Naive B cell (primary cell): Measurements from ENCODE around the gene SLC39A1. TPM values are rescaled to one million over a fixed set of nuclear protein-coding genes. Genes with fewer than 3 reads are reported as not detected.
A peak's percentile ranks its signal among the peaks of the same experiment; 100 is the strongest.

Experiments
- ATAC-seq, 2 donors: fragments of 150-1000 bp; cut with Tn5 transposase; 2 replicates each; pipeline ENCODE4 v1.10.0; 2021; ENCODE audit warnings: low read depth in 2 of 2, mild to moderate bottlenecking in 2 of 2, moderate library complexity in 2 of 2
- DNase-seq: peaks from one replicate; pipeline ENCODE4 v3.0.0; 2022
- H3K27ac Mint-ChIP-seq, 6 donors: one replicate each; pipeline ENCODE4 v1.8.0; 2020 to 2022; ENCODE audit warnings: mild to moderate bottlenecking in 6 of 6, mixed read lengths in 6 of 6, moderate library complexity in 5 of 6, inconsistent platforms in 2 of 6
- H3K27me3 Mint-ChIP-seq, 3 donors: one replicate each; pipeline ENCODE4 v1.8.0; 2021 to 2022; ENCODE audit warnings: mixed read lengths in 3 of 3, mild to moderate bottlenecking in 1 of 3
- H3K36me3 Mint-ChIP-seq, 2 donors: one replicate each; pipeline ENCODE4 v1.8.0; 2020 to 2022; ENCODE audit warnings: mixed read lengths in 2 of 2, inconsistent platforms in 1 of 2, mild to moderate bottlenecking in 1 of 2
- H3K4me1 Mint-ChIP-seq, 3 donors: one replicate each; pipeline ENCODE4 v1.8.0; 2020 to 2022; ENCODE audit warnings: mixed read lengths in 3 of 3, inconsistent platforms in 1 of 3, mild to moderate bottlenecking in 1 of 3, moderate library complexity in 1 of 3
- H3K4me3 Mint-ChIP-seq, 8 donors: one replicate each; pipeline ENCODE4 v1.8.0; 2020 to 2022; ENCODE audit warnings: mild to moderate bottlenecking in 8 of 8, mixed read lengths in 8 of 8, moderate library complexity in 8 of 8, inconsistent platforms in 2 of 8
- H3K9me3 Mint-ChIP-seq, 7 donors: one replicate each; pipeline ENCODE4 v1.8.0; 2020 to 2022; ENCODE audit warnings: mixed read lengths in 7 of 7, mild to moderate bottlenecking in 5 of 7, inconsistent platforms in 2 of 7, moderate library complexity in 1 of 7
- polyA plus RNA-seq, 6 donors: library from polyadenylated mRNA; unstranded; fragments of 300-500 nt; fragmentation: Illumina TruSeq; gene quantifications; one replicate each; pipeline ENCODE4 v1.2.3, GENCODE V29; 2021; ENCODE audit warnings: low read depth in 6 of 6

SLC39A1 gene
- polyA plus RNA-seq, 6 donors from 2014 or later: 36.0 to 66.7 (median 52.6) TPM

DNA sequence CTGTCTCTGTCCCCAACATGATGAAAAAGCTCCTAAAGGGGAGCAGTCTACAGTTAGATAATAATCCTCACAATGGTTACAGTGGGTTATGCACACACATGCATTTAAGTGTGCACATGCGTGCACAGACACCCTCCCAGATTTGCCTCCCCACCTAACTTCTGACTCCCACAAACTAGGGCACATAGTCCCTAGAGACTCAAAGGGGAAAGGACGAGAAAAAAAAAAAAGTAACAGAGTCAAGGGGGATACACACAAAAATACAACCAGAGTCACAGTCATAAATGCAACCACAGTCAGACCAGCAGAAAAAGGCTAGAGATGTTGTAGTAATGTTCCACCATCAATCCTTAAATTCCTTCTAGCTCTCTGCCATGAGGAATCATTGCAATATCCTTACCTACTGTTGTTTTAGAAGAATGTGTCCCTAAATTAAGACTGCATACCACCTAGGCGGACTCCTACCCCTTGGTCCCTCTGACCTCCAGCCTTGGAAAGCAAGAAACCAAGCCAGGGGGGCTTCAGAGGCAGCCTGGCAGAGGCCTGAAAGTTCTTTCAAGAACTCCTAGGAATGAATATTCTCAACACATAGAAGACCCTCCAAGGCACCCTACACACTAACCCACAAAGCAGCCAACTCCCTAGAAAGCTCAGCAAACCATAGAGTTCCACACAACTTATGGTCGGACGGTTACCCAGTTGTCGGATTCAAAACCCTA lies 6.2 kb downstream of the SLC39A1 start:
- no peaks in the 10 kb centered on the region for H3K9me3 Mint-ChIP-seq
- peaks cover 0 to 11% of the 10 kb centered on the region in 2 donors for H3K36me3 Mint-ChIP-seq
- ATAC-seq (no peak), DNase-seq (no peak)
- peak overlapping the region; percentile 85 to 100 (median 99) for H3K4me3 Mint-ChIP-seq
- H3K27ac Mint-ChIP-seq: peak overlapping the region; percentile 93 to 99 (median 98)
- H3K27me3 Mint-ChIP-seq: no peaks in the 10 kb centered on the region
- peaks cover 50 to 70% (median 67%) of the 10 kb centered on the region in 3 donors for H3K4me1 Mint-ChIP-seq

DNA sequence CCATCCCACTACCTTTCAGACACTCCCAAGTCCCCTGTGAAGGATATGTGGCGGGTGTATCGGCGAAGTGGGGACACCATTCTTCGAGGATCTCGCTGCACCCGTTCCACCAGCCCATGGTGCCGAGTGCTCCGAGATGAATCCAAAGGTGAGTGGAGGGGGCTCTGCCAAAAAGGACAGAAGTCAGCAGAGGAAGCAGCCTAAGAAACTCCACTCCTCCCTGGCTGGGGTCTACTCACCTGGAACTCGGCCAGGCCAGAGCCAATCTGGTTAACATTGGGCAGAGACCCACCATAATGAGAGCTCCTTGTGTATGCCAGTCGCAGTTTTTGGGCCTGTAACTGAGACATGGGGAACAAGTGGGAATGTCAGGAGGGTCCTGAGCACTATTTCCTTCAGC lies 8.5 kb downstream of the SLC39A1 start:
- ATAC-seq (no peak), DNase-seq (no peak)
- Mint-ChIP-seq H3K4me1 (peaks cover 57 to 73% (median 71%) of the 10 kb centered on the region in 3 donors), H3K4me3 (peak overlapping the region in 2 of 8 donors; percentile 74 to 76), H3K36me3 (peaks cover 6 to 32% of the 10 kb centered on the region in 2 donors), H3K27ac (peak overlapping the region in 1 of 6 donors; percentile 82), H3K27me3 (no peaks in the 10 kb centered on the region), H3K9me3 (no peaks in the 10 kb centered on the region)

DNA sequence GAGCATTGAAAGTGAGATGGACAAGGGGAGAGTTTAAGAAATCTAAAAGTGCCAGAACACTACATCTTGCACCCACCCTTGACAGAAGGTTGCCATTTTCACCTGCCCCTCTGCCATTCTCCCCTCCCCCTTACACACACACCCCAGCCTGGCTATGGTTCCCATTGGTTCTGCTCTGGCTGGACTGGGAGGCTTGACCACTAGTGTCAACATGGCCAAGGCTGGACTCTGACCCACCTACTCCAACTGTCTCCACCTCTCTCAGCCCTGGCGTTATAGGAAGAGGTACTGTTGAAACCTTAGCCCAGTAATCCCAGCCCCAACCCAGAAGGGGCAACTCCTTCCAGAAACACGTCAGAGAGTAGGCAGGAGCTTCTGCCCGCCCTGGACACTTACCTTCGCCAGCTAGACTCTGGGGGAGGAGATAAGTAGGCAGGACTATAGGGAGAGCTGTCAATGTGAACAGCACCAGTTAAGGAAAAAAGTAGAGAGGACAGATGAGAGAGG lies 9.4 kb downstream of the SLC39A1 start:
- H3K4me3 Mint-ChIP-seq: peak overlapping the region in 2 of 8 donors; percentile 24 to 76
- no peak for ATAC-seq
- H3K36me3 Mint-ChIP-seq: peaks cover 6 to 33% of the 10 kb centered on the region in 2 donors
- H3K27ac Mint-ChIP-seq: peak overlapping the region in 4 of 6 donors; percentile 28 to 82 (median 64)
- H3K27me3 Mint-ChIP-seq: no peaks in the 10 kb centered on the region
- no peaks in the 10 kb centered on the region for H3K9me3 Mint-ChIP-seq
- DNase-seq: no peak
- peaks cover 60 to 71% (median 65%) of the 10 kb centered on the region in 3 donors for H3K4me1 Mint-ChIP-seq

DNA sequence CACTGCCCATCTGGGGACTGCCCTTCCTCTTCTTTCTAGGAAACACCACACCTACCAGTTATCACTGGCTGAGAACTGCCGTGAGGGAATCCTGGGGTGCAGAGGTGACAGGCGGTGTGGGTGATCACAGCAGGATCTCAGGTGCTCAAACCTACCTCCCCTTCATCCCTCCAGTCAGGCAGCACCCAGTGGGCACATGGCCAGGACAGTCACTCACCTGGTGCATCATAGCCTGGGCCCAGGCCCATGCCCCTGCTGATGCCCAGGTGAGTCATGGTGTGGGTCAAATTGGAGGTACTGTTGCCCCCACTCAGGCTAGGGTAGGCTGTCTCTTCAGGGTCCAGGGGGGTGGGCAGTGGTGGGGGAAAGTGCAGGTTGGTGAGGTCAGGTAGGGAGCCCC lies 11.5 kb downstream of the SLC39A1 start:
- H3K27ac Mint-ChIP-seq: peak overlapping the region in 4 of 6 donors; percentile 22 to 86 (median 46)
- ATAC-seq (no peak), DNase-seq (no peak)
- H3K36me3 Mint-ChIP-seq: peaks cover 6 to 33% of the 10 kb centered on the region in 2 donors
- H3K9me3 Mint-ChIP-seq: no peaks in the 10 kb centered on the region
- H3K4me1 Mint-ChIP-seq: peaks cover 57 to 67% (median 63%) of the 10 kb centered on the region in 3 donors
- no peak overlapping the region for H3K4me3 Mint-ChIP-seq
- no peaks in the 10 kb centered on the region for H3K27me3 Mint-ChIP-seq

DNA sequence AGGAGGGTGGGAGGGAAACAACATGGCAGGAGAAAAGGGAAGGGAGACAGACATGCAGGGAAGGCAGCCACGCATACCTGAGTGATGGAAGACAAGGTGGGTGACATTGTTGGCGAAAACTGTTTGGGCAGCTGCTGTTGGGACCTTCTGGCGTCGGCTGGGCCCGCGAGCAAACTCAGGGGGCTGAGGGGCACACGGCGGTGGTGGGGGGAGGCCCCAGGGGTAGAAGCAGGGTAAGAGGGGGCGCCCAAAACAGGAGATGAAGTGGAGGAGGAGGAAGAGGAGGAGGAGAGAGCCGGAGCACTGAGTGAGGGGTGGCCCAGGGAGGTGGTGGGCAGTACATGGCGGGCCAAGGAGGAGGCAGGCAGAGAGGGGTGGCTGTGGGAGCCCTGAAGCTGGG lies 12.2 kb downstream of the SLC39A1 start:
- Mint-ChIP-seq H3K9me3 (no peaks in the 10 kb centered on the region), H3K4me1 (peaks cover 53 to 64% (median 59%) of the 10 kb centered on the region in 3 donors)

DNA sequence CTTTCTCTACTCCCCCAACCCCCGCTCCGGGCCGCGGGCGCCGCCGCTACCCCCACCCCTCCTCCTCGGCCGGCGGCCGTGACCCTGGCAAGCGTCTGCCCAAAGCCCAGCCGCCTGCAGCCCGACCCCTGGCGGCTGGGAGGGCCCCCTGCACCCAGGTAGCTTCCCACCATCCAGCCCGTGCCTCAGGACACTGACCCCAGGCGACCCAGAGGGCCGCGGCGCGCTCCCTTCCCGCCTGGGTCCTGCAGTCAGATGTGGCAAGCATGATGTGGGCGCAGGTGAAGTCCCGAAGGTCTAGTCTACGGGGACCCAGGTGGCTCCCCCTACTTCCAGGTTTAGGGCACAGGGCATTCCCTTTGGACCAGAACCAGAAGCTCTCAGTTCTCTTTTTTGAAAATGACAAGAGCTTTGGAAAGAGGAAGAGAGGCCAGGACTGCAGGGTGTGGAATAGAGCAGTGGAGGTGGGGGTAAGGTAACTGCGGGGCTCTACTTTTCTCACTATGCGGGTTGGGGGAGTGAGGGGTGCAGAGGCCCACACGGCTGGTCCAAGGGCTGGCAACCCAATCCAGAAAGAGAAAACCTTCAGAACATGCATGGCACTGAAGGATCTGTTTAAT lies 16.6 kb downstream of the SLC39A1 start, which contains the start of gene DENND4B:
DENND4B (minus strand) TSS at position 97 of the 620 bp plus-strand sequence. CDS start 2,344 bp downstream, outside the sequence.
- H3K27ac Mint-ChIP-seq: peak within 1 kb of the TSS; percentile 98 to 100 (median 100)
- H3K9me3 Mint-ChIP-seq: peaks cover 0 to 2% (median 0%) of the 10 kb centered on the region in 7 donors
- peak; percentile 42 for ATAC-seq
- H3K27me3 Mint-ChIP-seq: peaks cover 0 to 4% (median 0%) of the 10 kb centered on the region in 3 donors
- H3K4me1 Mint-ChIP-seq: peaks cover 56 to 68% (median 64%) of the 10 kb centered on the region in 3 donors
- H3K4me3 Mint-ChIP-seq: peak within 1 kb of the TSS; percentile 85 to 99 (median 96)
- DNase-seq: peak; percentile 82
- peaks cover 6 to 18% of the 10 kb centered on the region in 2 donors for H3K36me3 Mint-ChIP-seq

More for the DNA sequence above, 12.2 kb downstream of the SLC39A1 start:
- peak overlapping the region in 2 of 6 donors; percentile 70 to 82 for H3K27ac Mint-ChIP-seq
- no peak overlapping the region for H3K4me3 Mint-ChIP-seq
- ATAC-seq: no peak
- H3K36me3 Mint-ChIP-seq: peaks cover 6 to 33% of the 10 kb centered on the region in 2 donors
- no peak for DNase-seq
- H3K27me3 Mint-ChIP-seq: no peaks in the 10 kb centered on the region

DNA sequence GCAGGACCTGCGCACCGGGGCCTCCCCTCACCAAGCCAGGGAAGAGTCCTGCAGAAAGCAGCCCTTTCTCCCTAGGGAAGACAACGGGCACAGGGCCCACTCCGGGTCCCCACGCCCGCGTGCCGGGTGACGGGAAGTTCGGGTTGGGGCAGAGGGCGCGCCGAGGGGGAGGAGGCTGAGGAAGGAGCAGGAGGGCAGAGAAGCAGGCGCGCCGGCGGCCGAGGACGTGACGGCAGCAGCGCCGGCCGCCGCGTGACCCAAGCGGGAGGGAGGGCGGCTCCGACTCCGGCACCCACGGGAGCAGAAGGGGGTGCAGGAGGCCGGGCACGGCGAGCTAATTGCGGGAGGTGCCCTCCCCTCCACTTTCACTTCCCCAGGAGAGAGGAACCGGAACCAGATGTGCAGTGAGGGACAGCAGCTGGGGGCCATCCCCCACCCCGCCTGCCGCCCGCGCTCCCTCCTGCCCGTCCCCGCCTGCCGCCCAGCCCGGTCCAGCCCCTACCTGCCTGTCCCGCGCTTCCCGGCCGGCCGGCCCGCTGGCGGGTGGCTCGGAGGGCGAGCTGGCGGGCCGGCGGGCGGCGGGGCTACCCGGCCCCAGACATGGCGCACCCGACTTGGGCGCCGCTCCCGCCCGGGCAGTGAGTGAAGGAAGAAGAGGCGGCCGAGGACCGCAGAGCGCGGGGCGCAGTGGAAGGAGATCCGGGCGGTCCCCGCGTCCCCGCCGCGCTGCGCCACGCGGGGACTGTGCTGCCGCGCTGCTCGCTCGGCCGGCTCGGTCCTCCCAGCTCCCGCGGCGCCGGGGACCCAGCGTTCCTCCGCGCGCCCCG lies 17.3 kb downstream of the SLC39A1 start:
- Mint-ChIP-seq H3K9me3 (peaks cover 0 to 2% (median 0%) of the 10 kb centered on the region in 7 donors), H3K36me3 (peaks cover 6 to 13% of the 10 kb centered on the region in 2 donors), H3K27me3 (peaks cover 0 to 4% (median 0%) of the 10 kb centered on the region in 3 donors), H3K4me1 (peaks cover 54 to 65% (median 60%) of the 10 kb centered on the region in 3 donors), H3K27ac (peak overlapping the region; percentile 98 to 100 (median 100)), H3K4me3 (peak overlapping the region; percentile 85 to 99 (median 96))
- ATAC-seq: peak; percentile 76
- peak; percentile 99 for DNase-seq

DNA sequence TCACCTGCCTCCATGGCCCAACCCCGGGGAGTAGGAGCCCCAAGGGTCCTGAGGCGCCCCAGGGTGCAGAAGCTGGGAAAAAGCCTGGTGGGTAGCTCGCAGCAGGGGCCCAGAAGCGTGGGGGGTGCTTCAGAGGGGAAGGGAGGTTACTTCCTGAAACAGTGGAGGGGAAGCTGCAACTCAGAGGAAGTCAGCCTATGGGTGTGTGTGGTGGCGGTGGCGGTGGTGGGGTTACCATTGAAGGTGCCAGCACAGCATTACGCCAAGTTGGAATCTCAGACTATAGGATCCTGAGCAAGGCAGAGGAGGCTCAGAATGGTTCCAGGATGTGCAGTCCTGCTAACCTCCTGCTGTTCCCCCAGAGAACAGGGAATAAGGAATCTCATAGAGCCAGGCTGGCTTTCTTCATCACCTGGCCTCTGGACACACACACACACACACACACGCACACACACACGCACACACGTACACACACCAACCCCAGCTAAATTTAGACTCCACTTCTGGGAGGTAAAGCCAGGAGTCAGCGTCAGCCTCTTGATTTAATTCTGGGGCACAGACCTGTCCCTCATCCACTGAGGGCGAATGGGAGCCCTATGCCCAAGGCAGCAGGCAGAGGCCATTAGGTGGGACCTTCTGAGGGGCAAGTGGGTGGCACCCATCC lies 18.1 kb downstream of the SLC39A1 start:
- Mint-ChIP-seq H3K4me3 (peak overlapping the region; percentile 85 to 99 (median 96)), H3K27ac (peak overlapping the region; percentile 98 to 100 (median 100)), H3K9me3 (peaks cover 0 to 2% (median 0%) of the 10 kb centered on the region in 7 donors), H3K4me1 (peaks cover 52 to 64% (median 56%) of the 10 kb centered on the region in 3 donors), H3K27me3 (peaks cover 0 to 4% (median 0%) of the 10 kb centered on the region in 3 donors), H3K36me3 (peaks cover 2 to 12% of the 10 kb centered on the region in 2 donors)
- ATAC-seq (peak; percentile 53 to 57), DNase-seq (peak; percentile 86)

DNA sequence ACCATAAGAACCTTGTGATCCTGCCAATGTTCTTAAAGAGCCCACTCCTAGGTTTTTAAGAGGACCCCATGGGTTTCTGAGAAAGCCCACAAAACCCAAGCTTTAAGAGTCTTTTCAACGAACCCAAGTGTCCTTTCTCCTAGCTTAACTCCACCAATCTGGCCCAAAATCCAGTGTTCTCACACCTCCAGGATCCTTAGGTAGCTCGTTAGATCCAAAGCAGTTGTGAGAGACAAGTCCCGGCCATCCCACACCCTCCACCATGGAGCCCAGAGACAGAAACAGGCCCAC lies 18.6 kb downstream of the SLC39A1 start:
- peak overlapping the region; percentile 85 to 99 (median 96) for H3K4me3 Mint-ChIP-seq
- ATAC-seq: no peak
- peaks cover 0 to 2% (median 0%) of the 10 kb centered on the region in 7 donors for H3K9me3 Mint-ChIP-seq
- H3K27ac Mint-ChIP-seq: peak overlapping the region; percentile 98 to 100 (median 100)
- peaks cover 0 to 4% (median 0%) of the 10 kb centered on the region in 3 donors for H3K27me3 Mint-ChIP-seq
- peaks cover 0 to 12% of the 10 kb centered on the region in 2 donors for H3K36me3 Mint-ChIP-seq
- H3K4me1 Mint-ChIP-seq: peaks cover 49 to 63% (median 56%) of the 10 kb centered on the region in 3 donors
- no peak for DNase-seq

DNA sequence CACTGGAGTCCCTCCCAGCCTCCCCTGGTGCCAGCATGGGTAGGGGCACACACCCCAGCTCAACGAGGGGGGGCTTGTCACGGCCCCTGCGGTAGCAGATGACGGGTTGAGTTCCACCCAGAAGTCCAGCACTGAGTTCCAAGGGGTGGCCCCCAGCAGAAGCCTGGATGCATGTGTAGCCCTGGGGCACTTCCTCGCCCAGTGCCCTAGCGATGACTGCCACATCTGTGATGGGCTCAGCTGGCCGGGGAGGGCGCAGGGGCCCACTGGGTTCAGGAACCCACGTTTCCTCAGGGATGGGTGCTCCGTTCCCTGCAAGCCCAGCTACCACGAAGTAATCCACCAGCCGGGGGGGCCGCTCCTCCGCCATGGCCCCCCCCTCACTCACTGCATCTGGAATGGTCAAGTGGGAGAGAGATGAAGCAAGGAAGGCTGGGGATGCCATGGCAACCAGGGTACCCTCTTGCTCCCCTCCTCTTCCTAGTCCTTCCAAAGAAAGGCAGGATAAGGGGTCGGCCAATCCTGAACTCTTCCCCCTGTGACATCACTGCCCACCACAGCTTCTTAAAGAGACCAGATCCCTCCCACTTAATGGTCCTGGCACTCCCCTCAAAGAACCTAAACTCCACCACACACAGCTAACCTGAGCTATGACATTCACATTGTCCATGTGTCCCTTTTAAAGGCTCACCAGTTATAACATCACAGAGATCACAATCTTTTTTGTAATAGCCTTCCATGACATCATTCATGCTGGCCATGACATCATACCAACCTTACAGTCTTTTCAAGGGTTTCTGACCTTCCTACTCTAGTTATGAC lies 19.1 kb downstream of the SLC39A1 start:
- ATAC-seq (no peak), DNase-seq (no peak)
- Mint-ChIP-seq H3K27ac (peak overlapping the region; percentile 98 to 100 (median 100)), H3K9me3 (peaks cover 0 to 2% (median 0%) of the 10 kb centered on the region in 7 donors), H3K4me1 (peaks cover 50 to 64% (median 56%) of the 10 kb centered on the region in 3 donors), H3K27me3 (peaks cover 0 to 4% (median 0%) of the 10 kb centered on the region in 3 donors), H3K36me3 (peaks cover 0 to 16% of the 10 kb centered on the region in 2 donors), H3K4me3 (peak overlapping the region; percentile 85 to 99 (median 96))

DNA sequence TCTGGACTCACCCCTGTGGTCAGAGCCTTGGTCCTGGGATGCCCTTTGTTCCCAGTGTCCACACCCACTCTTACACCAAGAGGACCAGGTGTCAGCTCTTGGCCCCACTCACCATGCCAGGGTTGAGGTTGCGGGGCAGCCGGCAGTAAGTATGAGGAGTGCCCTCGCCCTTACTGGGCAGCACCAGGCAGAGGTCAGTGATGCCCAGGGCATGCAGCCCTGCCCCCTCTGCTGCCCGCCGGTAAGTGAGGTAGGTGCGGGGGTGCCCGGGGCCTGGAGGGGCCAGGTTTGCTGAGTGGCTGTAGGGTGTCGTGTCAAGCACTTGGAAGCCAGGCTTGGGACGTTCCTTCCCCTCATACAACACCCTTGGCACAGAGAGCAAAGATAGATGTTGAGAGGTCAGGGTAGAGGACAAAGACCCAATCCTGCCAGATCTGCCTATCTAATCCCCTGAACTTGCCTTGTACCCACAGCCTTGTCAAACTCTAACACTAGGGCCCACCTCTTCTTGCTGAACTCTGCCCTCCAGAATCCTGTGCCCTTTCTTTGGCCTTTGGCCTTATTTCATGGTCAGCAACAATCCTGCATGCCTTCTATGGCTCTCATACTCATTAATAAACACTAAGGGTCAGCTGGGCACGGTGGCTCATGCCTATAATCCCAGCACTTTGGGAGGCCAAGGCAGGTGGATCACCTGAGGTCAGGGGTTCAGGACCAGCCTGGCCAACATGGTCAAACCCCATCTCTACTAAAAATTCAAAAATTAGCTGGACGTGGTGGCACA lies 20.4 kb downstream of the SLC39A1 start:
- peak overlapping the region in 5 of 8 donors; percentile 29 to 97 (median 75) for H3K4me3 Mint-ChIP-seq
- H3K27me3 Mint-ChIP-seq: peaks cover 0 to 4% (median 0%) of the 10 kb centered on the region in 3 donors
- peaks cover 0 to 2% (median 0%) of the 10 kb centered on the region in 7 donors for H3K9me3 Mint-ChIP-seq
- DNase-seq (no peak), ATAC-seq (no peak)
- H3K27ac Mint-ChIP-seq: peak overlapping the region in 5 of 6 donors; percentile 51 to 98 (median 86)
- peaks cover 44 to 63% (median 55%) of the 10 kb centered on the region in 3 donors for H3K4me1 Mint-ChIP-seq
- peaks cover 0 to 16% of the 10 kb centered on the region in 2 donors for H3K36me3 Mint-ChIP-seq
